ENCODE data around the gene GPI.

GRCh38 chr19:34364462-34364829, 550 bp upstream of the GPI start:
- no peak for TF ChIP-seq ISL1 (CRISPR knock-in tag; IDR thresholded peaks at IDR 0.05)
- no peak for TF ChIP-seq ZFP3 (CRISPR knock-in tag; IDR thresholded peaks at IDR 0.05)
- no peak for TF ChIP-seq ARNTL (CRISPR knock-in tag; IDR thresholded peaks at IDR 0.05; ENCODE audit: borderline replicate concordance, low read depth)
- TF ChIP-seq ZFP30 (CRISPR knock-in tag; IDR thresholded peaks at IDR 0.05): no peak

Measured in SK-N-SH treated with all-trans-retinoic acid at 6 μM for 48 hours (cell line).